Measurements from ENCODE around the gene SLC31A2.

- TF ChIP-seq CTCF (IDR thresholded peaks at IDR 0.05) (no peak), POLR2A (IDR thresholded peaks at IDR 0.05) (no peak)
Observed at GRCh38 chr9:113183956-113184488, 33.2 kb downstream of the SLC31A2 start.

All from gastroesophageal sphincter (tissue), 3 donors.